Trophoblast cell (in vitro differentiated cells and primary cell): ENCODE results near the gene SP8.

Experiments used
- DNase-seq, 2 donors: peaks; one replicate each; pipeline ENCODE4 v3.0.0-alpha.2; 2016
- H2AFZ ChIP-seq: 2 replicates; pipeline ENCODE4 v1.6.1; 2013; ENCODE audit warnings: low read length, moderate library complexity, mild to moderate bottlenecking; ENCODE audit not compliant: insufficient read depth, poor library complexity
- H2AK5ac ChIP-seq: 2 replicates; pipeline ENCODE4 v1.6.1; 2013; ENCODE audit warnings: mild to moderate bottlenecking, low read length
- H2BK120ac ChIP-seq: 2 replicates; pipeline ENCODE4 v1.6.1; 2013; ENCODE audit warnings: low read length, mild to moderate bottlenecking, moderate library complexity; ENCODE audit not compliant: insufficient read depth, poor library complexity
- H2BK12ac ChIP-seq: 2 replicates; pipeline ENCODE4 v1.6.1; 2013; ENCODE audit warnings: mild to moderate bottlenecking, low read length, moderate library complexity
- H2BK5ac ChIP-seq: 2 replicates; pipeline ENCODE4 v1.6.1; 2013; ENCODE audit warnings: low read length, low read depth, moderate library complexity, mild to moderate bottlenecking; ENCODE audit not compliant: poor library complexity
- H3K14ac ChIP-seq: 2 replicates; pipeline ENCODE4 v1.6.1; 2013; ENCODE audit warnings: mild to moderate bottlenecking, low read length
- H3K18ac ChIP-seq: 2 replicates; pipeline ENCODE4 v1.6.1; 2013; ENCODE audit warnings: mild to moderate bottlenecking, low read length
- H3K23ac ChIP-seq: 2 replicates; pipeline ENCODE4 v1.6.1; 2013; ENCODE audit warnings: low read length
- H3K27ac ChIP-seq: 2 replicates; pipeline ENCODE4 v1.5.1; 2013; ENCODE audit warnings: low read depth, mild to moderate bottlenecking, inconsistent platforms, low read length, moderate library complexity
- H3K27me3 ChIP-seq: 2 replicates; pipeline ENCODE4 v1.6.1; 2013; ENCODE audit warnings: inconsistent platforms, mild to moderate bottlenecking, low read length, moderate library complexity; ENCODE audit not compliant: insufficient read depth
- H3K36me3 ChIP-seq, 2 experiments: 1 replicate in 1 of 2; 2 replicates in 1 of 2; pipeline ENCODE4 v1.6.1; 2013; ENCODE audit warnings: low read length in 2 of 2, mild to moderate bottlenecking in 2 of 2, moderate library complexity in 1 of 2; ENCODE audit not compliant: insufficient read depth in 2 of 2, control insufficient read depth in 1 of 2
- H3K4ac ChIP-seq: 2 replicates; pipeline ENCODE4 v1.6.1; 2013; ENCODE audit warnings: low read depth, mild to moderate bottlenecking, low read length, moderate library complexity
- H3K4me1 ChIP-seq, 2 experiments: 1 replicate in 1 of 2; 2 replicates in 1 of 2; pipeline ENCODE4 v1.6.1; 2013; ENCODE audit warnings: low read length in 2 of 2, mild to moderate bottlenecking in 2 of 2, moderate library complexity in 1 of 2; ENCODE audit not compliant: insufficient read depth in 2 of 2, control insufficient read depth in 1 of 2
- H3K4me2 ChIP-seq: 2 replicates; pipeline ENCODE4 v1.6.1; 2013; ENCODE audit warnings: inconsistent platforms, mild to moderate bottlenecking, low read length, moderate library complexity
- H3K4me3 ChIP-seq: 2 replicates; pipeline ENCODE4 v1.5.1; 2013; ENCODE audit warnings: mild to moderate bottlenecking, low read depth, low read length, inconsistent platforms
- H3K79me1 ChIP-seq: one replicate; pipeline ENCODE4 v1.6.1; 2013; ENCODE audit warnings: low read length
- H3K79me2 ChIP-seq: 2 replicates; pipeline ENCODE4 v1.6.1; 2013; ENCODE audit warnings: low read length, mild to moderate bottlenecking; ENCODE audit not compliant: control insufficient read depth, insufficient read depth, poor library complexity
- H3K9ac ChIP-seq: 2 replicates; pipeline ENCODE4 v1.6.1; 2013; ENCODE audit warnings: mild to moderate bottlenecking, low read length
- H3K9me3 ChIP-seq: 2 replicates; pipeline ENCODE4 v1.6.1; 2013; ENCODE audit warnings: low read depth, mild to moderate bottlenecking, control low read depth, inconsistent platforms, low read length; ENCODE audit not compliant: insufficient read depth
- H4K12ac ChIP-seq: 2 replicates; pipeline ENCODE4 v1.6.1; 2013; ENCODE audit warnings: low read depth, mild to moderate bottlenecking, low read length, moderate library complexity
- H4K8ac ChIP-seq: 2 replicates; pipeline ENCODE4 v1.6.1; 2013; ENCODE audit warnings: low read depth, mild to moderate bottlenecking, low read length, moderate library complexity
- H4K91ac ChIP-seq: one replicate; pipeline ENCODE4 v1.6.1; 2013; ENCODE audit warnings: low read depth, mild to moderate bottlenecking, low read length, moderate library complexity
- WGBS: extraction: QIAGEN DNeasy Blood & Tissue Kit; methylation state at CpG from one replicate; pipeline ENCODE4 v1.1.7; 2013; ENCODE audit warnings: missing lambda C conversion rate; ENCODE audit not compliant: insufficient read length, insufficient coverage; ENCODE audit errors: extremely low coverage; 5-methylcytosine and 5-hydroxymethylcytosine counted together

Gene SP8

GRCh38 chr7:20831956-20832355, 45.3 kb upstream of the SP8 start:
- H3K4me1 ChIP-seq: no peaks in the 10 kb centered on the region
- H2BK120ac ChIP-seq: no peak overlapping the region
- no peaks in the 10 kb centered on the region for H3K9me3 ChIP-seq
- H3K14ac ChIP-seq: no peak overlapping the region
- H3K23ac ChIP-seq: no peak overlapping the region
- H2BK5ac ChIP-seq: no peak overlapping the region
- H3K9ac ChIP-seq: no peak overlapping the region
- no peak overlapping the region for H3K27ac ChIP-seq
- H2AK5ac ChIP-seq: no peak overlapping the region
- no peak overlapping the region for H3K18ac ChIP-seq
- H3K4me2 ChIP-seq: no peak overlapping the region
- H3K36me3 ChIP-seq: no peaks in the 10 kb centered on the region
- DNase-seq: no peak
- no peak overlapping the region for H3K4me3 ChIP-seq
- no peak overlapping the region for H2BK12ac ChIP-seq
- no peak overlapping the region for H4K12ac ChIP-seq
- H4K91ac ChIP-seq: no peak overlapping the region
- H4K8ac ChIP-seq: no peak overlapping the region
- no peaks in the 10 kb centered on the region for H3K27me3 ChIP-seq
- H3K79me1 ChIP-seq: no peaks in the 10 kb centered on the region
- no peak overlapping the region for H3K4ac ChIP-seq
- H2AFZ ChIP-seq: no peak overlapping the region
- no peaks in the 10 kb centered on the region for H3K79me2 ChIP-seq

GRCh38 chr7:20831451-20831850, 44.8 kb upstream of the SP8 start:
- no peaks in the 10 kb centered on the region for H3K79me2 ChIP-seq
- H2AK5ac ChIP-seq: no peak overlapping the region
- H3K4me1 ChIP-seq: no peaks in the 10 kb centered on the region
- no peak overlapping the region for H2BK120ac ChIP-seq
- no peak overlapping the region for H3K27ac ChIP-seq
- H3K79me1 ChIP-seq: no peaks in the 10 kb centered on the region
- H3K4ac ChIP-seq: no peak overlapping the region
- H4K8ac ChIP-seq: no peak overlapping the region
- H3K23ac ChIP-seq: no peak overlapping the region
- H4K91ac ChIP-seq: no peak overlapping the region
- H2BK5ac ChIP-seq: no peak overlapping the region
- no peaks in the 10 kb centered on the region for H3K36me3 ChIP-seq
- H3K27me3 ChIP-seq: no peaks in the 10 kb centered on the region
- no peak overlapping the region for H3K14ac ChIP-seq
- H3K18ac ChIP-seq: no peak overlapping the region
- H3K4me3 ChIP-seq: no peak overlapping the region
- H3K4me2 ChIP-seq: no peak overlapping the region
- H2AFZ ChIP-seq: no peak overlapping the region
- H2BK12ac ChIP-seq: no peak overlapping the region
- H4K12ac ChIP-seq: no peak overlapping the region
- H3K9me3 ChIP-seq: no peaks in the 10 kb centered on the region
- no peak for DNase-seq
- H3K9ac ChIP-seq: no peak overlapping the region

GRCh38 chr7:20828947-20829346, 42.3 kb upstream of the SP8 start:
- WGBS: no CpG with 5 or more reads among the region's 3 CpGs
- Histone ChIP-seq H3K79me1 (no peaks in the 10 kb centered on the region), H4K8ac (no peak overlapping the region)

DNA sequence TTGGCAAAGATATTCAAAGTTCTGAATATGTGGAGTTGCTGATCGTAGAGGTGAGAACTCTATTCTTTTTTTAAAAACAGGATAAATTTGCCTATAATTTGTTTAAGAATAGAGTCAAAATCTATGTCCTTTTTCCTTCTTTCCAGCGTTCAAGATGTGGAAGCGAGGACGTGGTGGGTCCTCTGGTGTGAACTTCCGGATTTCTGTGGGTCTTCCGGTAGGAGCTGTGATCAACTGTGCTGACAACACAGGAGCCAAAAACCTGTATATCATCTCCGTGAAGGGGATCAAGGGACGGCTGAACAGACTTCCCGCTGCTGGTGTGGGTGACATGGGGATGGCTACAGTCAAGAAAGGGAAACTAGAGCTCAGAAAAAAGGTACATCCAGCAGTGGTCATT, 40.5 kb upstream of the SP8 start:
- no peak overlapping the region for H3K9ac ChIP-seq
- no peak overlapping the region for H4K12ac ChIP-seq
- no peak overlapping the region for H4K8ac ChIP-seq
- H3K23ac ChIP-seq: no peak overlapping the region
- no peak overlapping the region for H4K91ac ChIP-seq
- H3K14ac ChIP-seq: no peak overlapping the region
- H3K4me1 ChIP-seq: no peaks in the 10 kb centered on the region
- no peaks in the 10 kb centered on the region for H3K79me1 ChIP-seq
- no peak overlapping the region for H2AK5ac ChIP-seq
- no peak overlapping the region for H3K4ac ChIP-seq
- H2BK5ac ChIP-seq: no peak overlapping the region
- no peak overlapping the region for H2AFZ ChIP-seq
- H3K36me3 ChIP-seq: no peaks in the 10 kb centered on the region
- H2BK12ac ChIP-seq: no peak overlapping the region
- no peak overlapping the region for H3K27ac ChIP-seq
- DNase-seq: no peak
- WGBS: no CpG with 5 or more reads among the region's 9 CpGs
- H3K4me2 ChIP-seq: no peak overlapping the region
- no peaks in the 10 kb centered on the region for H3K27me3 ChIP-seq
- H3K79me2 ChIP-seq: no peaks in the 10 kb centered on the region
- no peak overlapping the region for H3K18ac ChIP-seq
- H2BK120ac ChIP-seq: no peak overlapping the region
- no peaks in the 10 kb centered on the region for H3K9me3 ChIP-seq
- no peak overlapping the region for H3K4me3 ChIP-seq

More at GRCh38 chr7:20828947-20829346, 42.3 kb upstream of the SP8 start:
- no peak overlapping the region for H3K4me3 ChIP-seq
- H4K12ac ChIP-seq: no peak overlapping the region
- no peak overlapping the region for H3K23ac ChIP-seq
- no peaks in the 10 kb centered on the region for H3K4me1 ChIP-seq
- no peak overlapping the region for H3K18ac ChIP-seq
- H2BK12ac ChIP-seq: no peak overlapping the region
- no peak overlapping the region for H3K27ac ChIP-seq
- H4K91ac ChIP-seq: no peak overlapping the region
- no peak overlapping the region for H2AK5ac ChIP-seq
- H3K4me2 ChIP-seq: no peak overlapping the region
- no peak overlapping the region for H2BK5ac ChIP-seq
- no peaks in the 10 kb centered on the region for H3K9me3 ChIP-seq
- H3K36me3 ChIP-seq: no peaks in the 10 kb centered on the region
- H3K14ac ChIP-seq: no peak overlapping the region
- no peak overlapping the region for H3K9ac ChIP-seq
- H3K79me2 ChIP-seq: no peaks in the 10 kb centered on the region
- no peak overlapping the region for H2BK120ac ChIP-seq
- H3K27me3 ChIP-seq: no peaks in the 10 kb centered on the region
- no peak for DNase-seq
- no peak overlapping the region for H2AFZ ChIP-seq
- no peak overlapping the region for H3K4ac ChIP-seq

GRCh38 chr7:20826243-20826642, 39.6 kb upstream of the SP8 start:
- Histone ChIP-seq H2BK120ac (no peak overlapping the region), H3K4me1 (no peaks in the 10 kb centered on the region), H3K9me3 (no peaks in the 10 kb centered on the region), H3K79me2 (no peaks in the 10 kb centered on the region), H3K4ac (no peak overlapping the region), H3K36me3 (no peaks in the 10 kb centered on the region), H3K4me3 (no peak overlapping the region), H4K12ac (no peak overlapping the region), H3K4me2 (no peak overlapping the region), H4K91ac (no peak overlapping the region), H2AK5ac (no peak overlapping the region), H3K18ac (no peak overlapping the region), H3K23ac (no peak overlapping the region), H3K14ac (no peak overlapping the region), H2BK12ac (no peak overlapping the region), H4K8ac (no peak overlapping the region), H3K27me3 (no peaks in the 10 kb centered on the region), H2AFZ (no peak overlapping the region), H3K9ac (no peak overlapping the region), H3K27ac (no peak overlapping the region), H3K79me1 (no peaks in the 10 kb centered on the region), H2BK5ac (no peak overlapping the region)
- no peak for DNase-seq
- WGBS: no CpG with 5 or more reads among the region's 3 CpGs
